HT-29 (cell line): ENCODE data around the gene MYOZ3. TPM values are rescaled to one million over a fixed set of nuclear protein-coding genes. Genes with fewer than 3 reads are reported as not detected.

Experiments used
- DNase-seq: peaks from one replicate; pipeline ENCODE4 v3.0.0-alpha.2; 2015; ENCODE audit warnings: low spot score
- total RNA-seq: library from RNA; depleted of rRNA; stranded (reverse); fragments of >200 nt; shearing (Covaris generic); gene quantifications from 2 replicates; pipeline ENCODE4 v1.2.3, GENCODE V29; 2014; rRNA removed

MYOZ3 gene, protein sequence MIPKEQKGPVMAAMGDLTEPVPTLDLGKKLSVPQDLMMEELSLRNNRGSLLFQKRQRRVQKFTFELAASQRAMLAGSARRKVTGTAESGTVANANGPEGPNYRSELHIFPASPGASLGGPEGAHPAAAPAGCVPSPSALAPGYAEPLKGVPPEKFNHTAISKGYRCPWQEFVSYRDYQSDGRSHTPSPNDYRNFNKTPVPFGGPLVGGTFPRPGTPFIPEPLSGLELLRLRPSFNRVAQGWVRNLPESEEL
- total RNA-seq = not detected in 2 replicates

DNA sequence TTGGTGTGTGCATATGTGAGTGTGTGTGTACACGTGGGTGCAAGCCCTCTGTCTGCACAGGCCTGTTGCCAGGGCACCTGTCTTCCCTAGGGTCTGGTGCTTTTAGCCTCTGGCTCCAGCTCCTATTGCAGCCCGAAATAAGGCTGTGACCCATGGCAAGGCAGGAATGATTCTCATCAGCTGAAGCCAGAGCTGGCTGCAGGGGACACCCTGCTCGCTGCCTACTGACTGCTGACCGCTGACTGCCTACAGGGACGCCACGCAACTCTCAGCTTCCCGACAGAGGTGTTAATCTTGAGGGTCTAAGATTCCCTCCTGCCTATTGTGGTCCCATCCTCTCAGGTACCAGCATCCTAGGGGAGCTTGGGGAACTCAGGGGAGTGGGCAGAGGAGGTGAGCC is at the start of gene MYOZ3:
TSS of gene MYOZ3 (plus strand) at position 166 of the 400 bp plus-strand sequence. CDS start 1,691 bp downstream, outside the sequence.
- no peak for DNase-seq

- DNase-seq = no peak
Observed at GRCh38 chr5:150612405-150612804, 48.6 kb upstream of the MYOZ3 start.

DNA sequence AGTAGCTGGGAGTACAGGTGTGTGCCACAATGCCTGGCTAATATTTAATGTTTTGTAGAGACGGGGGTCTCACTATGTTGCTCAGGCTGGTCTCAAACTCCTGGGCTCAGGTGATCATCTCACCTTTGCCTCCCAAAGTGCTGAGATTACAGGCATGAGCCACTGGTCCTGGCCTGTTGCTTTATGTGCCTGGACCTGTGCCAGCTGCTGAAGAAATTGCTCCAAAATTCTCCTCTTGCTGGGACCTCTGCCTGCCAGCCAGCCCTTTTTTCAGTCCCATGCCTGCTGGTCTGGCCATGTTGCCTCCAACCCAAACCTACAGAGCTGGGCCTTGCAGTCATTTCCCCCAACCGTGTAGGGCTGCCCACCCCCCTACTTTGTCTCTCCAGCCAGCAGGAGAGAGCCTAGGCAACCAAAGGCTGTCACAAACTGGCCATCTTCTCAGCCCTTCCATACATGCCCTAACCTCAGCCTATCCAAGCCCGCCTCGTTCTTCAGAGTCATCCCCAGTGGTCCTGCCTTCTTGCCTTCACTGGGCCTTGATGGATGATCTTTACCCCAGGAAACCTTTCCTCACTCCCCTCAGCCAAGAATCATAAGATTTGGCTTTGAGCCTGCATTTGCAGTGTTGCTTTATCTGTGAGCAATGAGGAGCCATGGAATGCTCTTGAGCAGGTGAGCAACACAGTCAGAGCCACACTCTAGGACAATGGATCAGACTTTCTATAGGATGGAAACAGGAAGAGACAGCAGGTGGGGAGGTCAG is 48.0 kb upstream of the MYOZ3 start:
- DNase-seq = no peak

- no peak for DNase-seq
Observed at GRCh38 chr5:150613991-150614660, 46.9 kb upstream of the MYOZ3 start.

DNA sequence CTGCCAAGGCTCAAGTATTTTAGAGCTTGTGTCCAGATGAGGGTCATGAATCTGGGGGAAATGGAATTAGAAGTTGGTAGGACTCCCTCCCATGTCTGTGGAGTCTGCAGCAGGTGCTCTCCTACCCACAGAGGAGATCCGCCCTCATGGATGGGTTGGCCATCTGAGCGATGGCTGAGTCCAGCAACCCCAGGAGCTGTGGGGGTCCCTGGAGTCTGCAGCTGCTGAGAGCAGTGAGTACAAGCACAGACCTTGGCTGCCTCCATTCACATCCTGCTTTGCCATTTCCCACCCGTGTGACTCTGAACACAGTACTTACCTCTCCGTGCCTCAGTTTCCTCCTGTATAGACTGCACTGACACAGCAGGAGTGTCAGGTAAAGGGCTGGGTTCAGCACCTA is 46.4 kb upstream of the MYOZ3 start:
- DNase-seq = no peak

DNA sequence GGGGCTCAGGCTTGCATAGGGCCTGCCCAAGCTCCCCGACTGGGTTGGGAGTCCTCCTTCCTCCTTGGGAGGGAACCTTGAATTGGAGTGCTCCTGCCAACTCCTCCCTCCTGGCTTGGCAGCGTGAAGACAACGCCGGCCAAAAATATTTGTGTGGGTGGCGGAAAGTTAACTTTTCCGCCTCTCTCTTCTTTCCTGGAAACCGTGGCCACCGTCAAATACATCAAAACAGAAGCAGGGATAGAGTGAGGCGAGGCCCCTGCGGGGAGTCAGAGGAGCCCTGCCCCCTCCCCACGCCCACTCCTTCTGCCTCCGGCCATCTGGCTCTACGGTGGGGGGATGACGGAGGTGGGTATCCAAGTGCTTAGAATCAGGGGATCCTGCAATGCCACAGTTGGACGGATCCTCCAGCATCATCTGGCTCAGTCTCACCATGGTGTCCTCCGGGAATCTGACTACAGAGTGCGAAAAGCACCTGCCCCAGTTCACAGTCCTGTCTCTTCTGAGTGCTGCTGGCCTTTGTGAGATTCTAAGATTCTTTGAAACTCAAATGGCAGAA is 45.8 kb upstream of the MYOZ3 start:
- DNase-seq = peak; percentile 13

- DNase-seq = peak; percentile 32
Observed at GRCh38 chr5:150616024-150616470, 45.0 kb upstream of the MYOZ3 start.

- no peak for DNase-seq
Observed at GRCh38 chr5:150616506-150616905, 44.5 kb upstream of the MYOZ3 start.

- no peak for DNase-seq
Observed at GRCh38 chr5:150618163-150618562, 42.9 kb upstream of the MYOZ3 start.

GRCh38 chr5:150618588-150619281 is 42.3 kb upstream of the MYOZ3 start:
- DNase-seq = no peak

- DNase-seq = no peak
Observed at GRCh38 chr5:150619359-150620230, 41.5 kb upstream of the MYOZ3 start.

DNA sequence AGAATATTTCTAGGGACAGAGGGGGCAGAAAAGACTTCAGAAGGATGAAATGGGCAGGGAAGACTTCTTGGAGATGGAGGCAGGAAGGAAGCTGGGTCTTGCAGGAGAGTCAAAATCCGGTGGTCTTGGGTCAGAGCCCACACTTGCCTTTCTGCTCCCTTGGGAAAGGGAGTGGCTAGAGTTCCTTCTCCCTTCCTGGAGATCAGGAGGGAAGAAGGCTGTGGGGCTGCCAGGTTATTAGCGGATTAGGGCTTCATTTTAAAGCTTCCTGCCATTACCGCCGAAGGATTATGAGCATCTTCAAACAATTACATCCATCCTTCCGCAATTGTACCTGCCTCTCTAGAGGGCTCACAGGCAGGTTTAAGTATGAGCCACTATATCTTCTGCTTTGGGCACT is 39.8 kb upstream of the MYOZ3 start:
- no peak for DNase-seq

- DNase-seq = no peak
Observed at GRCh38 chr5:150622157-150622556, 38.9 kb upstream of the MYOZ3 start.

DNA sequence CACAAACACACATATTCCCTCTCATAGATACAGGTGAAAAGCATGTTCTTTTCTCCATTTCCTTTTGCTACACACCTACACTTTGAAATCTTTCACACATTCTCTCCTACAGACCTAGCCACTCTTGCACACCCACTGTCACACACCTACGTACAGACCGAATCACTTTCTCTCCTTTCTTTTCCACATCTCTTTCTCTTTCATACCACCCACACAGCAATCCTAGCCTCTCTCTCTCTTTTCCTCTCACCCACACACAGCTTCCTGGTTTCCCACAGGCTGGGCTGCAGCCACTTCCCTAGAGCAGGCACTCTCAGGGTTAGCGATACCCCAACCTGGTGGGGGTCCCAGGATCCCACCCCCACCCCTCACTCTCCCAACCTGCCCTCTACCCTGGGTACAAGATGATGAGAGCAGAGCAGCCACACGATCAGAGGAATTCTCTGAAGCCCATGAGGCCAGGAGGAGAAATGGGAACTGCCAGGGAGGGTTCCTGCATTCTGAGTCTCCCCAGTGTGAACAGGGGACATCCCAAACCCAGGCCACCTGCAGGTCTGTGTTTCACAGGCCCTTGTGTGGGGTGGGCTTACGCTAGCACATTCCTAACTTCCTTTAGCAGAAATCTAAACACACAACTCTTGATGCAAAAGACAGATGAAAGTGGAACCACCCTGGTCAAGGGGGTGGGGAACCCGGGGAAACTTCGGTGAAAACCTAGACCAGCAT is 37.7 kb upstream of the MYOZ3 start:
- DNase-seq = no peak

DNA sequence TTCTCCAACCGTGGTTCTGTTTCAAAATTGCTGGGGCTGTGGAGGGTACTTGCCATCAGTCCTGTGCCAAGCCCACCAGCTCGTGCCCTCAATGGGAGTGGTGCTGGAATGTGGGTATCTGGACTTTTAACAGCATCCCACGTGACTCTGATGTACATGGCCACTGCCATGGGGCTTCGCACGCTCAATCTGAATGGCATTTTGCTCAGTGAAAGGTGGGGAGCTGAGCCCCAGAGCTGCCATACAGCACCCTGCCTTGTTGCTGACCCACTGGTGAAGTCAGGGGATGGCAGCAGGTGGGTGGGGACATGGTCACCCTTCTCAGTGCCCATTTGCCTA is 37.2 kb upstream of the MYOZ3 start:
- no peak for DNase-seq

DNA sequence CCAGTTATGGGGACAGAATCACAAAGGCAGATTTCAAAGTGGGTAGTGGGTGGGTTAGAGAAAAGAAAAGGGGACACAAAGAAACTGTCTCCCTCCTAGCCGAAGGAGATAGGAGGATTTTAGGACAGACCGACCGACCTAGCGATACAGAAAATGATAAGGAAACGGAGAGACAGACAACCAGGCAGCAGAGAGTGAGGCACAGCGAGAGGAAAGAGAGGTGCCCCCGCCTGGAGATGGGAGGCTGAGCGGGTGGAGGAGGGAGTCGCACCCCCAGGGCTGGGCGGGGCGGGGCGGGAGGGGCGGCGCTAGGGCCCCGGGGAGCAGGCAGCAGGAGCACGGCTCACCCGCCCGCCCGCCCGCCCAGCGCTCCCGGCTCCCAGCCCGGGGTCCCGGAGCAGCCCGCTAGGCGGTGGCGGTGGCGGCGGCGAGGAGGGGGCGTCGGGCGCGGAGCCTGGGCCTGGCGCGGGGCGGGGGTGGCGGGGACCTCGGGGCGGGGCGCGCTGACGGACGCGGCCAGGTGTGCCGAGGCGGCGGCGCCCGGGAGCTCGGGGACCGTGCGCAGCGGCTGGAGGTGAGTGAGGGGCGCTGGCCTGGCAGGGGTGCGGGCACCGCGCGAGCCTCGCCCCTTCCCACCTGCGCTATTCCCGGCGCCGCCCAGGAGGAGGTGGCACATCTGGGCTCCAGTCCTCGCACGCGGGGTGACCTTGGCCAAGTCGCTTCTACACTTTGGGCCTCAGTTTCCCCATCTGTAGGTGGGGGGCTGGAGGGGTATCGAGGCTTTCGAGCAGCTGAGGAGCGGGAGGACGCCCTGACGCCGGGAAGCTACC is 36.5 kb upstream of the MYOZ3 start:
- no peak for DNase-seq

- DNase-seq = no peak
Observed at GRCh38 chr5:150625164-150625535, 35.9 kb upstream of the MYOZ3 start.

DNA sequence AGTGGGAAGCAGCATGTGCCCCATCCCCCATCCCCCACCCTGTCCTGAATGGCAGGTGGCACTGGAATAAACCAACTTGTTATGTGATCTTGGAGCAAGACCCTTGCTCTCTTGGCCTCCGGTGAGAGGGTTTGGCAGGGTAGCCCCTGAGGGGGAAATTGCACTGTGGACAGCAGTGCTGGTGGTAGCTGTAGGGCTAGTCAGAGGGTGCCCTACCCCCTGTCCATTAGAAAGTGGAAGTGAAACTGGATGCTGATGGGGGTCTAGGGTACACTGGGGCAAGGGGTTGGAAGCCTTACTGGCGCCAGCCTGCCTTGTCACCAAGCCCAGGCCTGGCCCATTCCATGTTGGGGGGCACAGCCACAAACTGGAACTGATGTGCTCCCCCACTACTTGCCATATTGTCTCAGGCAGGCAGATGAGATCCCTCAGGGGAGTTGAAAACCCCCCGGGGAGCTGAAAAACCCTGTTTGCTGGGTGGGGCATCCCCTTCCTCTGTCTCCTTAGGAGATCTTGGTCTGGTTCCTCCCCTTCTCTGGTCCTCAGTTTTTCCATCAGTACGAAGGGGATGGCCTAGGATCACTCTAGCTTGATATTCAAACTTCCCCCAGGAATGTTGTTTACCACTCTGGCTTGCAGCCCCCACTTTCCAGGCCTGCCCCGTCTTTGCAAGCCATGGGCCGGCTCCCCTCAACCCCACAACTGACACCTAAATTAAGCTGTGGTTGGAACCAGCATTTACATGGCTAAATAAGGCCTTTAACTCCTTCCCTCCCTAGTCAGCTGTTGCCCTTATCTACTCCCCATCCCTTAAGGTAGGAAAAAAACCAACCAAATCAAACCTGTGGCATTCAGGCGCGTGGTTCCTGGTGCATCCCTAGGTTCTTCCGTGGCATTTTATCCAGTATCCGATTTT is 35.0 kb upstream of the MYOZ3 start:
- no peak for DNase-seq
